GM12873 (cell line): Measurements from ENCODE around the gene MAD1L1.

Experiments used
- CTCF ChIP-seq: IDR thresholded peaks from 2 replicates; pipeline ENCODE4 v1.5.1; 2012; ENCODE audit warnings: low read depth, mild to moderate bottlenecking, moderate library complexity, low read length, control low read depth; ENCODE audit not compliant: insufficient read depth; ENCODE audit errors: missing control alignments

Gene MAD1L1

GRCh38 chr7:1988533-1988930 is 244.2 kb downstream of the MAD1L1 start:
- no peak for TF ChIP-seq CTCF

GRCh38 chr7:1987591-1988532 is 244.9 kb downstream of the MAD1L1 start:
- TF ChIP-seq CTCF, result no peak

- TF ChIP-seq CTCF, result no peak
These were observed 245.6 kb downstream of the MAD1L1 start for GRCh38 chr7:1987084-1987535.

- TF ChIP-seq CTCF, result no peak
These were observed 246.2 kb downstream of the MAD1L1 start for GRCh38 chr7:1986366-1987083.

GRCh38 chr7:1985936-1986335 is 246.8 kb downstream of the MAD1L1 start:
- TF ChIP-seq CTCF, result no peak

- no peak for TF ChIP-seq CTCF
These were observed 247.7 kb downstream of the MAD1L1 start for GRCh38 chr7:1985042-1985441.

GRCh38 chr7:1981878-1982230 is 250.9 kb downstream of the MAD1L1 start:
- TF ChIP-seq CTCF, result no peak
